ENCODE results near the gene OSBPL7.
"Not testable (repeated sequence)": the region's sequence is repeated elsewhere in the genome, so short reads cannot be mapped to it uniquely, and the experiment has no call there.

The OSBPL7 gene

DNA sequence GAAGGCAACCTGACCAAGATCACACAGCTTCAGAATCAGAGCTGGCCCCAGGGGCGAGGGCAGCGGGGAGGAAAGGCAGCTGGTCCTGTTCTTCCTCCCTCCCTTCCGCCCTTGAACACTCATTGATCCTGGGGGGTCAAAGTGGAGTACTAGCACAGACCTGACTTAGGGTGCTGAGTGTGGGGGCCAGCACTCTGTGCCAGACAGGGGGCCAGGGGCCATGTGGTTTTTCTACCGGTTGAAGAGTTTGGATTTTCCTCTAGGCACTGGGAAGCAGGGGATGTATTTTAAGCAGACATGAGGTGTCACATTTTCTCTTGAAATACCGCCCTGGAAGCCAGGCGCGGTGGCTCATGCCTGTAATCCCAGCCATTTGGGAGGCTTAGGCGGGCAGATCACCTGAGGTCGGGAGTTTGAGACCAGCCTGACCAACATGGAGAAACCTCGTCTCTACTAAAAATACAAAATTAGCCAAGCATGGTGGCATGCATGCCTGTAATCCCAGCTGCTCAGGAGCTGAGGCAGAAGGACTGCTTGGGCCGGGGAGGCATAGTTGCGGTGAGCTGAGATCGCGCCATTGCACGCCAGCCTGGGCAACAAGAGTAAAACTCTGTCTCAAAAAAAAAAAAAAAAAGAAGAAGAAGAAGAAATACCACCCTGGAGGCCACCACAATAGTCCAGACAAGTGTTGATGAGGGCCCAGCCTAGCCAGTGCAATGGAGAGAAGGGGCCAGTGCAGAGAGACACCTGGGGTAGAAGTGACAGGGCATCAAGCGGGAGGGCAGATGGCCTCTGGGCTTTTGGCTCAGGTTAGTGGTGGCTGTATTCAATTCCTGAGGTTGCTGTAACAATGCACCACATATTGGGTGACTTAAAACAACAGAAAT is 15.3 kb downstream of the OSBPL7 start:
- DNase-seq (ENCODE audit: low read depth) = no peak

GRCh38 chr17:47804461-47804860 is 17.1 kb downstream of the OSBPL7 start:
- DNase-seq (ENCODE audit: low read depth) = no peak

DNA sequence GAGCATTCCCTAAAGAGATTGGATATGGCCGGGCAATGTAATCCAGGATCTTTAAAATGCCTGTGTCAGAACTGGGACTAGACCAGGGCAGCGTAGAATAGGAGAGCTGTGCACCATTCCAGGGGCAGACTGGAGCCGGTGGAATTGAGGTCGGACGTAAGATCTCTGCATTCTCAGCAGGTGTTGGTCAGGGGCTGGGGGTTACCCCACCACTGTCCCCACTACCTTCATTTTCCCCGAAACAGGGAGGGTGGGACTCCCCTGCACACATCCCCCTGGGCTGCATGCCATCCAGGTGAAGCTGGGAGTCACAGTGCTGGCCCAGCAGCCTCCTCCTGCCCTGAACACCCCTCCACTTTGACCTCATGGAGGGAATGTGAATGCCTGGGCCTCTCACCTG is 17.8 kb downstream of the OSBPL7 start:
- DNase-seq (ENCODE audit: low read depth) = no peak

GRCh38 chr17:47803201-47803600 is 18.4 kb downstream of the OSBPL7 start:
- DNase-seq (ENCODE audit: low read depth) = no peak

DNA sequence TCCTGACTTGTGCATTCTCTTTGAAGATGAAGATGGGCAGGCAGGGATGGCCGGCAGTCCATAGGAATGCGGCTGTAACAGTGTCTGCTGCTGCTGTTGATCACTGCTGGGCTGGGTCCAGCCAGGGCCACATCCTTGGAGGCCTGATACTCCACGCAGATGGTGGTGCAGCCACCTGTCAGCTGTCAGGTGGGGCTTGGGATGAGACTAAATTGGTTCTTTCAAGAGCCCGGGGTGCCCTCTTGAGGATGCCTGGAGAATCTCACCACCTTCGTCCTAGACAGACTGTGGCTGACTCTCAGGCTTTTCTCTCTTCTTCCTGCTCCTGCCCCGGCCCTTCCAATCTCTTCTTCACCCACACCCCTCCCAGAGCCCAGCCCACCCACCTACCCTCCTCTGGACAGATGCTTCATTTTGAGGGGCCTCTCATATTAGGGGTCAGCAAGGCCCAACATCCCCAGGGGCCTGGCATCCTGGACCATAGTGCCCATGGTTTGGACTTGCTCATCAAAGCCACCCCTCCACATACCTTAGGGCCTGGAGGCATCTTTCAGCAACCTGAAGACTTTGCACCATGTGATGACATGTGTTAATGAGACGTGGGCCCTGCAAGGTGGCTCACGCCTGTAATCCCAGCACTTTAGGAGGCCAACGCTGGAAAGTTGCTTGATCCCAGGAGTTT is 19.1 kb downstream of the OSBPL7 start:
- DNase-seq (ENCODE audit: low read depth) = peak; percentile 51

- no peak for DNase-seq (ENCODE audit: low read depth)
Observed at GRCh38 chr17:47801906-47802305, 19.7 kb downstream of the OSBPL7 start.

- DNase-seq (ENCODE audit: low read depth) = no peak
Observed at GRCh38 chr17:47801176-47801765, 20.3 kb downstream of the OSBPL7 start.

DNA sequence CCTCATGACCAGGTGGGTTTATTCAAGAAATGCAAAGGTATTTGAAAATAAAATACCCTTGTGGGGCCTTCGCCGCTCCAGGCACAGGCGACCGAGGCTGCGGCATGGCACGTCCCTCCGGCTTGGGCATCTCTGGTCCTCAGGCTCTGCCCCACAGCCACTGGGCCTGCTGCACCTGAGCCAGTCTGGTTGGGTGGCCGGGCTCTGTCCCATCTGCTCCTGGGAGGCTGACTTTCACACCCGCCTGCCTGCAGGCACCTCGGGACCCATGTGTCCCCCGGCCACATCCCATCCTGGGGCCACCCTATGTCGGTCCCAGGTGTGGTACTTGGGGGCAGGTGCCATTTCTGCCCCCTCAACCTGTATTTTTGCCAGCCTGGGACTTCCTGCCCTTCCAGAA is 20.9 kb downstream of the OSBPL7 start:
- no peak for DNase-seq (ENCODE audit: low read depth)

DNA sequence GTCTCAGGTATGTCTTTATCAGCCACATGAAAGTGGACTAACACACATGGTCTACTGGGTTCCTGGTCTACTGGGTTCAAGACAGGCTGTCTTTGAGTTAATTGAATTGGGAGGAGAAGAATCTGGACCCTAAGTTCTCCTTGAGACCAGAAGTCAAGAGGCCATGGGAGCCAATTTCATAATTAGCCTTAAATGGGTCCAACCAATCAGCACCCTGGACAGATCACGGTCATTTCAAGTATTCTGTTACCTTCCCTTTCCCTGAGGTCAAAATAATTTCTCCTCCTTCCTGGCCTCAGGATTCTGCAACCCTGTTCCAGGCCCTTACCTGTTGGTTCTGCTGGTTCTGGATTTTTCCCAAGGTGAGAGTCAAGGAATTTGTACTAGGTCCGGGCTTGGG is 23.8 kb downstream of the OSBPL7 start:
- DNase-seq (ENCODE audit: low read depth) = peak; percentile 12

GRCh38 chr17:47792979-47793378 is 28.6 kb downstream of the OSBPL7 start:
- DNase-seq (ENCODE audit: low read depth) = no peak

- no peak for DNase-seq (ENCODE audit: low read depth)
Observed at GRCh38 chr17:47792457-47792856, 29.1 kb downstream of the OSBPL7 start.

DNA sequence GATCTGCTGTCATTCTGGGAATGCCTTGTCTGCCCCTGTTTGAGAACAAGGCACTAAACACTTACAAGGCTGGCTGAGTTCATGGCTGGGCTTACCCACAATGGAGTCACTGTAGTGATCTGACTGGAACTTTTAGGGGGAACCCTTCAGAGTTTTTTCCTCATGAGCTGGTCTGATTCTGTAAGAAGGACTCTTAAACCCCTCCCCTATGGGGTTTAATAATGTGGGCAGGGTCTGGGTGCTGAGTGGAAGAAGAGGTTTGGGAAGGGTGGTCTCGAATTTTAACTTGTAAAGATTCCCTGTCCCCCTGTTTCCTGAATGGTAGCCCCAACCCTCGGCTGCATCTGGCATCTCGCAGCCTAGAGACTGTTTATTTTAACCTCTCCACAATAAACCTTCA is 30.6 kb downstream of the OSBPL7 start:
- no peak for DNase-seq (ENCODE audit: low read depth)

- peak; percentile 60 for DNase-seq (ENCODE audit: low read depth)
Observed at GRCh38 chr17:47789611-47790561, 31.7 kb downstream of the OSBPL7 start.

GRCh38 chr17:47785538-47786123 is 36.0 kb downstream of the OSBPL7 start:
- no peak for DNase-seq (ENCODE audit: low read depth)

- DNase-seq (ENCODE audit: low read depth) = no peak
Observed at GRCh38 chr17:47781397-47781796, 40.2 kb downstream of the OSBPL7 start.

GRCh38 chr17:47778184-47778635 is 43.4 kb downstream of the OSBPL7 start:
- no peak for DNase-seq (ENCODE audit: low read depth)

DNA sequence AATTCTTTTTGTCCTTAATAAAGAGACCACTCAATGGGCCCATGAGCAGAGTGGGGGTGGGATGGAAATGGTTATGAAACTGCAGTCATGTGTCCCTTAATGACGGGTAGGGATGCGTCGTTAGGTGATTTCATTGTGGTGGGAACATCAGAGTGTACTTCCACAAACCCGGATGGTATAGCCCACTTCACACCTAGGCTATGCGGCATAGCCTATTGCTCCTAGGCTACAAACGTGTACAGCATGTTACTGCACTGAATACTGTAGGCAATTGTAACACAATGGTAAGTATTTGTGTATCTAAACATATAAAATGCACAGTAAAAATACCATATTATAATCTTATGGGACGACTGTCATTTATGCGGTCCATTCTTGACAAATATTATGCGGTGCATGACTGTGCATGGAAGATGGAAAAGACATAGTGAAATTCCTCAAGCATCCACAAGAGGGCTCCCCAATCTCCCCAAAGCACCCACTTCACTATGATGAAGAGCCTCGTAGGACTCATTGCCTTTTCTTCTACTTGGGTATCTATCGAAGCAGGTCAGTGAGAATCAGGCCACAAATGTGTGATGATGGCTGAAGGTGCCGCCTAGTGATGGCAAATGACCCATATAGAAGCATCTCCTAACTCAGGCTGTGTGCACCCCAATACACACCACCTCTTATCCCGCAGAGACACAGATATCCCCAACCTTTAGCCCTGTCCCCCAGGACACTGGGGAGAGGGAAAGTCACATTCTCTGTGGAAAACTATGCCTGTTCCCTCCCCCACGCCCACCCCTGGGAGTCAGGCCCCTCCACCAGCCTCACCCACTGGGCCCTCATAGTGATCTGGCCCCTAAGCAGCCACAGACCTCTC is 45.0 kb downstream of the OSBPL7 start:
- DNase-seq (ENCODE audit: low read depth) = peak; percentile 47

GRCh38 chr17:47774987-47775580 is 46.5 kb downstream of the OSBPL7 start:
- DNase-seq (ENCODE audit: low read depth) = no peak

- no peak for DNase-seq (ENCODE audit: low read depth)
Observed at GRCh38 chr17:47774331-47774730, 47.3 kb downstream of the OSBPL7 start.

GRCh38 chr17:47773649-47774048 is 47.9 kb downstream of the OSBPL7 start:
- DNase-seq (ENCODE audit: low read depth) = not testable (repeated sequence)

Data from iris pigment epithelial cell (primary cell).